Endothelial cell of umbilical vein (primary cell): ENCODE results near the gene MBTD1.

ENCODE experiments used
- CTCF ChIP-seq, 2 donors: IDR thresholded peaks; 1 replicate in 1 of 2; 2 replicates in 1 of 2; pipeline ENCODE4 v1.5.1; 2011; ENCODE audit warnings: low read length in 2 of 2, mild to moderate bottlenecking in 2 of 2, moderate library complexity in 2 of 2, control low read depth in 1 of 2, inconsistent platforms in 1 of 2, low read depth in 1 of 2; ENCODE audit not compliant: insufficient read depth in 1 of 2; ENCODE audit errors: extremely low read depth in 1 of 2
- EZH2 ChIP-seq: IDR thresholded peaks from 2 replicates; pipeline ENCODE4 v1.6.1; 2012; ENCODE audit warnings: borderline replicate concordance, low read depth, mild to moderate bottlenecking, moderate library complexity, low read length, inconsistent platforms; ENCODE audit not compliant: severe bottlenecking
- GATA2 ChIP-seq: IDR thresholded peaks from 2 replicates; pipeline ENCODE4 v1.7.0; 2011; ENCODE audit warnings: low read depth, mild to moderate bottlenecking, moderate library complexity, mixed read lengths, low read length; ENCODE audit not compliant: insufficient read length, insufficient read depth
- JUN ChIP-seq: IDR thresholded peaks from 2 replicates; pipeline ENCODE4 v1.6.1; 2011; ENCODE audit warnings: borderline replicate concordance, low read depth; ENCODE audit not compliant: insufficient read length, insufficient read depth
- POLR2A ChIP-seq: IDR thresholded peaks from 2 replicates; pipeline ENCODE4 v1.6.1; 2012; ENCODE audit warnings: low read depth, mild to moderate bottlenecking, control low read depth, low read length

- TF ChIP-seq POLR2A (no peak), GATA2 (peak; percentile 77), CTCF (IDR thresholded peaks at IDR 0.05; ENCODE audit: extremely low read depth in 1 of 2, insufficient read depth in 1 of 2, low read depth in 1 of 2, low read length in 2 of 2) (no peak), JUN (no peak), EZH2 (no peak)
Measured at GRCh38 chr17:51214920-51215319, 44.9 kb downstream of the MBTD1 start.
